Raji (cell line): ENCODE data around the gene PDE11A.

Experiments
- POLR2A ChIP-seq: IDR thresholded peaks from 2 replicates; pipeline ENCODE4 v1.6.1; 2011; ENCODE audit warnings: low read depth, low read length, control low read depth; ENCODE audit not compliant: insufficient read depth

The PDE11A gene

GRCh38 chr2:177584030-177584692 is 488.4 kb downstream of the PDE11A start:
- no peak for TF ChIP-seq POLR2A

- TF ChIP-seq POLR2A: no peak
These were observed 490.6 kb downstream of the PDE11A start for GRCh38 chr2:177582000-177582399.

GRCh38 chr2:177579486-177580036 is 493.0 kb downstream of the PDE11A start:
- TF ChIP-seq POLR2A: no peak

GRCh38 chr2:177578454-177578853 is 494.1 kb downstream of the PDE11A start:
- TF ChIP-seq POLR2A: no peak

- TF ChIP-seq POLR2A: no peak
These were observed 495.5 kb downstream of the PDE11A start for GRCh38 chr2:177577075-177577474.

- no peak for TF ChIP-seq POLR2A
These were observed 497.2 kb downstream of the PDE11A start for GRCh38 chr2:177575358-177575757.

GRCh38 chr2:177574356-177574755 is 498.2 kb downstream of the PDE11A start:
- no peak for TF ChIP-seq POLR2A
